GM23248 (cell line): ENCODE data around the gene ADRM1. TPM values are rescaled to one million over a fixed set of nuclear protein-coding genes. Genes with fewer than 3 reads are reported as not detected.

Experiments used
- DNase-seq: peaks from one replicate; pipeline ENCODE4 v3.0.0-alpha.2; 2015
- H2AFZ ChIP-seq: fragments of 200-600 bp; sonication (generic); 2 replicates; pipeline ENCODE4 v1.6.1; 2016; ENCODE audit warnings: antibody characterized with exemption
- H3F3A ChIP-seq: fragments of 200-600 bp; sonication (generic); 2 replicates; pipeline ENCODE4 v1.6.1; 2016; ENCODE audit warnings: mild to moderate bottlenecking, antibody characterized with exemption, mixed run types; ENCODE audit not compliant: insufficient read depth
- H3K27ac ChIP-seq: fragments of 200-600 bp; sonication (generic); 2 replicates; pipeline ENCODE4 v1.5.1; 2016; ENCODE audit warnings: mild to moderate bottlenecking
- H3K27me3 ChIP-seq: fragments of 200-600 bp; sonication (generic); replicated peaks from 2 replicates; pipeline ENCODE4 v1.6.1; 2016; ENCODE audit warnings: mild to moderate bottlenecking; ENCODE audit not compliant: insufficient read depth
- H3K36me3 ChIP-seq: fragments of 200-600 bp; sonication (generic); 2 replicates; pipeline ENCODE4 v1.6.1; 2016; ENCODE audit warnings: low read depth, mild to moderate bottlenecking
- H3K4me1 ChIP-seq: fragments of 200-600 bp; sonication (generic); 2 replicates; pipeline ENCODE4 v1.6.1; 2016; ENCODE audit warnings: mild to moderate bottlenecking; ENCODE audit not compliant: insufficient read depth
- H3K4me2 ChIP-seq: fragments of 200-600 bp; sonication (generic); one replicate; pipeline ENCODE4 v1.6.1; 2016; ENCODE audit warnings: mild to moderate bottlenecking; ENCODE audit not compliant: unreplicated experiment
- H3K4me3 ChIP-seq: fragments of 200-600 bp; sonication (generic); 2 replicates; pipeline ENCODE4 v1.5.1; 2016; ENCODE audit warnings: mild to moderate bottlenecking
- H3K79me2 ChIP-seq: fragments of 200-600 bp; sonication (generic); 2 replicates; pipeline ENCODE4 v1.6.1; 2016; ENCODE audit warnings: mild to moderate bottlenecking; ENCODE audit not compliant: insufficient read depth
- H3K9ac ChIP-seq: fragments of 200-600 bp; sonication (generic); 2 replicates; pipeline ENCODE4 v1.6.1; 2016; ENCODE audit warnings: mild to moderate bottlenecking
- H3K9me2 ChIP-seq: fragments of 200-600 bp; sonication (generic); 2 replicates; pipeline ENCODE4 v1.6.1; 2016; ENCODE audit warnings: mixed run types, mild to moderate bottlenecking, moderate library complexity; ENCODE audit not compliant: insufficient read depth
- H3K9me3 ChIP-seq: fragments of 200-600 bp; sonication (generic); one replicate; pipeline ENCODE4 v1.6.1; 2017; ENCODE audit warnings: low read depth
- H4K20me1 ChIP-seq: fragments of 200-600 bp; sonication (generic); 2 replicates; pipeline ENCODE4 v1.6.0; 2016; ENCODE audit not compliant: insufficient read depth
- EZH2 ChIP-seq: fragments of 200-600 bp; sonication (generic); IDR thresholded peaks from 2 replicates; pipeline ENCODE4 v1.6.1; 2018; ENCODE audit warnings: antibody characterized with exemption, mild to moderate bottlenecking; ENCODE audit not compliant: insufficient read depth, poor library complexity, severe bottlenecking
- EZH2phosphoT487 ChIP-seq: fragments of 200-600 bp; sonication (generic); IDR thresholded peaks from 2 replicates; pipeline ENCODE4 v1.6.1; 2018; ENCODE audit warnings: antibody characterized with exemption, moderate library complexity, mild to moderate bottlenecking, low read depth; ENCODE audit not compliant: insufficient read depth
- WGBS, 2 experiments: methylation state at CpG; one replicate each; pipeline ENCODE4 v1.1.6; 2015 to 2017; ENCODE audit warnings: low lambda C conversion rate in 2 of 2, low coverage in 1 of 2; ENCODE audit errors: missing lambda C conversion rate in 2 of 2; 5-methylcytosine and 5-hydroxymethylcytosine counted together
- in situ Hi-C: fragments of 300-500 bp; cut with MboI; formaldehyde crosslinking; loops from 2 replicates; pipeline ENCODE4 v1.15.0; 2020
- polyA plus RNA-seq: library from polyadenylated mRNA; unstranded; fragments of >200 nt; fragmentation: Nextera tagmentation; extraction: Ambion mirVana; gene quantifications from 2 replicates; pipeline ENCODE4 v1.2.1, GENCODE V29; 2016
- total RNA-seq: library from RNA; depleted of rRNA; stranded (reverse); fragments of >200 nt; shearing (Covaris generic); gene quantifications from 2 replicates; pipeline ENCODE4 v1.2.3, GENCODE V29; 2014

Gene ADRM1
- total and polyA plus RNA-seq, 2 experiments from 2014 or later: 138 to 162 TPM

DNA sequence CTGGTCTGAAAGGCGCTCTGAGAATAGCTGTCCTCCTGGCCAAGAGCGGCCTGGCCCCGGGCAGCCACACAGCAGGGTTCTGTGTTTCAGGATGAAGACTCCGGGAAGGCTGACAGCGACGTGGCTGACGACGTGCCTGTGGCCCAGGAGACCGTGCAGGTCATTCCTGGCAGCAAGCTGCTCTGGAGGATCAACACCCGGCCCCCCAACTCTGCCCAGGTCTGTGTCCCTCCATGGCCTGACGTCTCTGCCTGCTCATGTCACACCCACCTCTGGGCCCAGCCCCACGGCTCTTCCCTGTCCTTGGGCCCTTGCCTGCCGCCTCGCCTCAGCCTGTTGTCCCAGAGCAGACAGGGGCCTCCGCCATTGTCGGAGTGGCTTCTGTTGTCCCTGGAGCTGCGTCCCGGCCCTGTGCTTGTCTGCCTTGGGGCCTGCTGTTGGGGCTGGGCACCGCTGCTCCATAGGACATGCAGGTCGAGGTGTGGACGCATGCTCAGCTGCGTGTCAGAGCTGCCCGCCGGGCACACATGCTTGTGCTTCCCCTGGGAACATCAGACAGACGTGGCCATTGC is 16.2 kb upstream of the ADRM1 start:
- Histone ChIP-seq H3K36me3 (peaks cover 8% of the 10 kb centered on the region; the same call in 1 of the 2 replicates), H4K20me1 (no peaks in the 10 kb centered on the region), H3K4me1 (no peaks in the 10 kb centered on the region), H3K9ac (no peak overlapping the region), H3K27ac (no peak overlapping the region), H3K4me3 (no peak overlapping the region), H3K9me3 (no peaks in the 10 kb centered on the region), H3K4me2 (no peak overlapping the region), H3K9me2 (no peaks in the 10 kb centered on the region), H3K79me2 (no peaks in the 10 kb centered on the region), H2AFZ (no peak overlapping the region), H3K27me3 (no peaks in the 10 kb centered on the region), H3F3A (no peaks in the 10 kb centered on the region)
- TF ChIP-seq EZH2phosphoT487 (no peak), EZH2 (no peak)
- WGBS, 2 experiments: 89 to 90% methylated on average over 25 of the region's 25 CpGs
- DNase-seq: no peak
- in situ Hi-C loops: no loop called here

DNA sequence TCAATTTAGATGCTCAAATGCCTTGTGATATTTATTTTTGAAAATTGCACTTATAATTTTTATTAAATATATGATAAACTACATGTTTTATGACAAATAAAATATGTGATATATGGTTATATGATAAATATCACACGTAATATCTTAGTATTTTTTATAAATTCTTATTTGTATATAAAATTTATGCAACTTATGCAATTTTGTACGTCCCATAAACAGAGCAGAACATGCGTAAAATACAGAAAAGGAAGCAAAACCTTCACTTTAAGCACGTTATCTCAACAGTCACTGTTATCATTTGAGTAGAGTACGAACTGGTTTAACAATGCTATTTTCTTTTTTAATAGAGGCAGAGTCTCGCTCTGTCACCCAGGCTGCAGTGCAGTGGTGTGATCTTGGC is 15.7 kb upstream of the ADRM1 start:
- H3K27ac ChIP-seq: no peak overlapping the region
- H3K4me2 ChIP-seq: no peak overlapping the region
- WGBS, 2 experiments: 79 to 80% methylated on average over 6 of the region's 6 CpGs
- TF ChIP-seq EZH2: no peak
- no peak for TF ChIP-seq EZH2phosphoT487
- no peaks in the 10 kb centered on the region for H3K27me3 ChIP-seq
- no peaks in the 10 kb centered on the region for H4K20me1 ChIP-seq
- no peaks in the 10 kb centered on the region for H3K79me2 ChIP-seq
- peaks cover 3% of the 10 kb centered on the region; the same call in 1 of the 2 replicates for H3K36me3 ChIP-seq
- H2AFZ ChIP-seq: no peak overlapping the region
- DNase-seq: no peak
- in situ Hi-C loops: no loop called here
- H3K9ac ChIP-seq: no peak overlapping the region
- H3K4me3 ChIP-seq: no peak overlapping the region
- H3F3A ChIP-seq: no peaks in the 10 kb centered on the region
- no peaks in the 10 kb centered on the region for H3K9me3 ChIP-seq
- no peaks in the 10 kb centered on the region for H3K9me2 ChIP-seq
- no peaks in the 10 kb centered on the region for H3K4me1 ChIP-seq

DNA sequence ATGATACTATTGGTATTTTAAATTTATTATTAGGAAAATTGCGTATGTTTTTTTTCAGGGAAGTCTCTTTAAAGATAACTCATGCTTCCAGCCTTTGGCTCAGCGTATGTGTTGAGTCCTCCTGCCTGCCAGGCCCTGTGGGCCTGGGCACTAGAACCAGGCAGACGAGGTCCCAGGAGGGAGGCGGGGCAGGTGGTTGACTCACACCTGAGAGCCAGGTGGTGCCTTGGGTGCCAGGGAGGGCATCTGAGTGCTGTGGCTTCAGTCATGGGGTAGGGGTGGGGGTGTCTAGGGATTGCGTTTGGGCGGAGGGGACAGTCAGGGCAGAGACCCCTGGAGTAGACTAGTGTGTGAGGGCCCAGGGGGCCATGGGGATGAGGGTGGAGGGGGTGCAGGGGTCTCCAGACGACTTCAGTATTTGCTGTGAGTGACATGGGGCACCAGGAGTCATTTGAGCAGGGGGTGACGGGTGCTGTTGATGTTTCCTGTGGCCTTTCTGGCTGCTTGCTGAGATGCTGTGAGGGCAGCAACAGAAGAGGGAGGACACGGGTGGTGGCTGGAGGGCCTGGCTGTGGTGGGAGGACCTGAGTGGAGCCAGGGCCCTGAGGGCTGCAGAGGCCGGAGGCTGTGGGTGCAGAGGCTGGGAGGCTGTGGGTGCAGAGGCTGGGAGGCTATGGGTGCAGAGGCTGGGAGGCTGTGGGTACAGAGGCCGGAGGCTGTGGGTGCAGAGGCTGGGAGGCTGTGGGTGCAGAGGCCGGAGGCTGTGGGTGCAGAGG is 14.8 kb upstream of the ADRM1 start:
- Histone ChIP-seq H3K9me3 (no peaks in the 10 kb centered on the region), H3K9me2 (no peaks in the 10 kb centered on the region), H3K9ac (no peak overlapping the region), H3F3A (no peaks in the 10 kb centered on the region), H2AFZ (no peak overlapping the region), H3K36me3 (no peaks in the 10 kb centered on the region; the same call in 1 of the 2 replicates), H3K4me1 (no peaks in the 10 kb centered on the region), H3K27ac (no peak overlapping the region), H3K4me2 (no peak overlapping the region), H3K27me3 (no peaks in the 10 kb centered on the region), H3K79me2 (no peaks in the 10 kb centered on the region), H3K4me3 (no peak overlapping the region), H4K20me1 (no peaks in the 10 kb centered on the region)
- in situ Hi-C loops: no loop called here
- DNase-seq: no peak
- 92 to 94% methylated on average over 8 to 12 of the region's 12 CpGs for WGBS, 2 experiments
- TF ChIP-seq EZH2phosphoT487 (no peak), EZH2 (no peak)

DNA sequence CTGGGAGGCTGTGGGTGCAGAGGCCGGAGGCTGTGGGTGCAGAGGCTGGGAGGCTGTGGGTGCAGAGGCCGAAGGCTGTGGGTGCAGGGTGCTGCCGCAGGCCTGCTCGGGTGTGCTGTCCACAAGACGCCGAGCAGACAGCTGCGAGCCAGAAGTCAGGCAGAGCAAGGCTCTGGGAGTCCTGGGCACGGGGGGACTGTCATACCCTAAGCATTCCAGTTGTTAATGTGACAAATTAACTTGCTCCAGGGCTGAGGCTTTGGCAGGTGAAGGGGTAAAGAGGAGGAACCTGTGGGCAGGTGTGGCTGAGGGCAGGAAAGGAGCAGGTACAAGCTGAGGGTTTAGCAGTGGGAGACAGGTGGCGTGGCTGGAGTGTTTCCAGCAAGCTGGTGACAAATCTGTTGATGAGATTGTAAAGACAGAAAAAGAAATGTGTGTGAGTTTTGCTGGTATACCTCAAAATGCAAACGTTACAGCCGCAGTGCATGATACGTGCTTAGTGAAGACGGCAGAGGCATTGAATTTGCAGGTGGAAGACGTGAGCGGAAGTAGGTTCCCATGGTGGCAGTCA is 14.2 kb upstream of the ADRM1 start:
- H2AFZ ChIP-seq: no peak overlapping the region
- H4K20me1 ChIP-seq: no peaks in the 10 kb centered on the region
- H3K4me1 ChIP-seq: no peaks in the 10 kb centered on the region
- TF ChIP-seq EZH2: no peak
- no peak for TF ChIP-seq EZH2phosphoT487
- no peak overlapping the region for H3K4me3 ChIP-seq
- no peaks in the 10 kb centered on the region for H3K9me3 ChIP-seq
- H3K9me2 ChIP-seq: no peaks in the 10 kb centered on the region
- H3K9ac ChIP-seq: no peak overlapping the region
- H3K27me3 ChIP-seq: no peaks in the 10 kb centered on the region
- no peak for DNase-seq
- H3K79me2 ChIP-seq: no peaks in the 10 kb centered on the region
- in situ Hi-C loops: no loop called here
- H3K4me2 ChIP-seq: no peak overlapping the region
- H3K36me3 ChIP-seq: no peaks in the 10 kb centered on the region; the same call in 1 of the 2 replicates
- 85 to 88% methylated on average over 12 to 15 of the region's 15 CpGs for WGBS, 2 experiments
- H3F3A ChIP-seq: no peaks in the 10 kb centered on the region
- no peak overlapping the region for H3K27ac ChIP-seq
